ENCODE measurements around the gene CAPN12. TPM values are rescaled to one million over a fixed set of nuclear protein-coding genes. Genes with fewer than 3 reads are reported as not detected.

The CAPN12 gene
- total RNA-seq, 2 experiments from 2014 or later: 1.6 to 2.0 TPM

GRCh38 chr19:38723606-38723965, 20.7 kb downstream of the CAPN12 start:
- H3K9me3 ChIP-seq (ENCODE audit: control insufficient read depth in 1 of 2, insufficient read depth in 1 of 2, low read length in 2 of 2): no peaks in the 10 kb centered on the region
- DNase-seq: no peak
- H3K4me1 ChIP-seq (ENCODE audit: insufficient read depth, low read length): peaks cover 13% of the 10 kb centered on the region
- ChIA-PET CTCF (interaction anchor here (0.9 kb wide), 1 partner anchor 37 kb away, joined by 4 read pairs; no protein-coding TSS in a partner anchor), POLR2A (interaction anchor here (1.3 kb wide), 1 partner anchor 10 kb away, joined by 3 read pairs; no protein-coding TSS in a partner anchor)
- Mint-ChIP-seq H3K27ac (no peak overlapping the region), H3K9me3 (no peaks in the 10 kb centered on the region), H3K27me3 (no peaks in the 10 kb centered on the region), H3K4me1 (ENCODE audit: low read depth) (no peaks in the 10 kb centered on the region), H3K36me3 (ENCODE audit: low read depth) (peaks cover 40% of the 10 kb centered on the region), H3K4me3 (no peak overlapping the region)
- H3K4me3 ChIP-seq (ENCODE audit: low read length): no peak overlapping the region
- no peak overlapping the region for H3K27ac ChIP-seq (ENCODE audit: low read depth in 1 of 2, low read length in 2 of 2)
- peaks cover 77% of the 10 kb centered on the region for H3K36me3 ChIP-seq (ENCODE audit: insufficient read depth, low read length)
- TF ChIP-seq, protein P1, sequence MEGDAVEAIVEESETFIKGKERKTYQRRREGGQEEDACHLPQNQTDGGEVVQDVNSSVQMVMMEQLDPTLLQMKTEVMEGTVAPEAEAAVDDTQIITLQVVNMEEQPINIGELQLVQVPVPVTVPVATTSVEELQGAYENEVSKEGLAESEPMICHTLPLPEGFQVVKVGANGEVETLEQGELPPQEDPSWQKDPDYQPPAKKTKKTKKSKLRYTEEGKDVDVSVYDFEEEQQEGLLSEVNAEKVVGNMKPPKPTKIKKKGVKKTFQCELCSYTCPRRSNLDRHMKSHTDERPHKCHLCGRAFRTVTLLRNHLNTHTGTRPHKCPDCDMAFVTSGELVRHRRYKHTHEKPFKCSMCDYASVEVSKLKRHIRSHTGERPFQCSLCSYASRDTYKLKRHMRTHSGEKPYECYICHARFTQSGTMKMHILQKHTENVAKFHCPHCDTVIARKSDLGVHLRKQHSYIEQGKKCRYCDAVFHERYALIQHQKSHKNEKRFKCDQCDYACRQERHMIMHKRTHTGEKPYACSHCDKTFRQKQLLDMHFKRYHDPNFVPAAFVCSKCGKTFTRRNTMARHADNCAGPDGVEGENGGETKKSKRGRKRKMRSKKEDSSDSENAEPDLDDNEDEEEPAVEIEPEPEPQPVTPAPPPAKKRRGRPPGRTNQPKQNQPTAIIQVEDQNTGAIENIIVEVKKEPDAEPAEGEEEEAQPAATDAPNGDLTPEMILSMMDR (IDR thresholded peaks at IDR 0.05): no peak
- no peak for ATAC-seq (ENCODE audit: poor library complexity)
- no peaks in the 10 kb centered on the region for H3K27me3 ChIP-seq (ENCODE audit: control insufficient read depth in 1 of 2, insufficient read depth in 2 of 2, low read length in 2 of 2)
- intact Hi-C loops (cut with DNase I, micrococcal nuclease): no loop called here

GRCh38 chr19:38722947-38723605, 21.2 kb downstream of the CAPN12 start:
- POLR2A ChIA-PET: interaction anchor here (1.3 kb wide), 1 partner anchor 10 kb away, joined by 3 read pairs; no protein-coding TSS in a partner anchor
- Mint-ChIP-seq H3K9me3 (no peaks in the 10 kb centered on the region), H3K27ac (no peak overlapping the region)

DNA sequence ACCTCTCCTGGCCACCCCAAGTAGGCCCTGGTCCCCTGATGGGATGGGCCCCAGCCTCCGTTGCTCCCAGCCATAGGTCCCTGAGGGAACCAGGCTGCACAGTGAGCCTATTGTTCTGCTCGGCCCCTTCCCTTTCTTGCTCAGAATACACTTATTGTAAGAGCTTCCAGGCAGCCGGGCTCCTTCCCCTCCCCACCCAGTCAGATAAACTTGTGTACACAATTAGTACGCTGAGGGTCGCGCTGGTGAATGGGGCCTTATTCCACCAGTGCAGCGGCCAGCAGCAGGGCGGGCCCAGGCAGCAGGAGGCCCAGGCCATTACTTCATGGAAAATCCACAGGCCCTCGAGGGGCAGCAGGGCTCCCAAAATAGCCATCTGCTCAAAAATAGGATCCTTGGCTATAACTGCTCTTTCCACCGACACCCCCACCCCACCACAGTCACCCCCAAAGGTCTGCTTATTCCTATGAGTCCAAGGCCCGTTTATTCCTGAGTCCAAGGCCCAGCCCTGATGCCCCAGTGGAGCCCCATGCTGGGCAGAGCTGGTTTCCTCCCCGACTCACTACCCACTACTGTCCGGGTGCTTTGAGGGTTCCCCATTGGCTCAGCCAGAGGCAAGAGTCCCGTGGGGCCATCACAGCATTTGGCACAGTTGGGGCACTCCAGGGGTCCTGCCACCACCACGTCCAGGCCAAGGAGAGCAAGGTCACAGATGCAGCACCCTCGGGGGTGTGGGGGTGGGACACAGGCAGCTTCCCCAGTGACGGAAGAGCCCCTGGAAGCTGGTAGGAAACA, 22.1 kb downstream of the CAPN12 start:
- intact Hi-C loops (cut with DNase I, micrococcal nuclease): no loop called here
- no peak overlapping the region for H3K4me3 ChIP-seq (ENCODE audit: low read length)
- CTCF ChIA-PET: no interaction called here
- no peaks in the 10 kb centered on the region for H3K9me3 ChIP-seq (ENCODE audit: control insufficient read depth in 1 of 2, insufficient read depth in 1 of 2, low read length in 2 of 2)
- ATAC-seq (ENCODE audit: poor library complexity) (no peak), DNase-seq (no peak)
- H3K9me3 Mint-ChIP-seq: no peaks in the 10 kb centered on the region
- no peak overlapping the region for H3K4me3 Mint-ChIP-seq
- POLR2A ChIA-PET: interaction anchor here (1.3 kb wide), 1 partner anchor 11 kb away, joined by 3 read pairs; no protein-coding TSS in a partner anchor
- TF ChIP-seq, protein P1 (IDR thresholded peaks at IDR 0.05): no peak
- H3K36me3 Mint-ChIP-seq (ENCODE audit: low read depth): peaks cover 32% of the 10 kb centered on the region
- no peaks in the 10 kb centered on the region for H3K27me3 ChIP-seq (ENCODE audit: control insufficient read depth in 1 of 2, insufficient read depth in 2 of 2, low read length in 2 of 2)
- no peaks in the 10 kb centered on the region for H3K27me3 Mint-ChIP-seq
- no peaks in the 10 kb centered on the region for H3K4me1 Mint-ChIP-seq (ENCODE audit: low read depth)
- H3K36me3 ChIP-seq (ENCODE audit: insufficient read depth, low read length): peaks cover 72% of the 10 kb centered on the region
- peaks cover 13% of the 10 kb centered on the region for H3K4me1 ChIP-seq (ENCODE audit: insufficient read depth, low read length)
- no peak overlapping the region for H3K27ac Mint-ChIP-seq
- H3K27ac ChIP-seq (ENCODE audit: low read depth in 1 of 2, low read length in 2 of 2): no peak overlapping the region

More at GRCh38 chr19:38722947-38723605, 21.2 kb downstream of the CAPN12 start:
- Histone ChIP-seq H3K27me3 (ENCODE audit: control insufficient read depth in 1 of 2, insufficient read depth in 2 of 2, low read length in 2 of 2) (no peaks in the 10 kb centered on the region), H3K4me3 (ENCODE audit: low read length) (no peak overlapping the region), H3K36me3 (ENCODE audit: insufficient read depth, low read length) (peaks cover 73% of the 10 kb centered on the region), H3K4me1 (ENCODE audit: insufficient read depth, low read length) (peaks cover 13% of the 10 kb centered on the region), H3K9me3 (ENCODE audit: control insufficient read depth in 1 of 2, insufficient read depth in 1 of 2, low read length in 2 of 2) (no peaks in the 10 kb centered on the region), H3K27ac (ENCODE audit: low read depth in 1 of 2, low read length in 2 of 2) (no peak overlapping the region)
- Mint-ChIP-seq H3K36me3 (ENCODE audit: low read depth) (peaks cover 39% of the 10 kb centered on the region), H3K27me3 (no peaks in the 10 kb centered on the region), H3K4me1 (ENCODE audit: low read depth) (no peaks in the 10 kb centered on the region), H3K4me3 (no peak overlapping the region)
- CTCF ChIA-PET: interaction anchor here (0.9 kb wide), 1 partner anchor 37 kb away, joined by 4 read pairs; no protein-coding TSS in a partner anchor
- intact Hi-C loops (cut with DNase I, micrococcal nuclease): no loop called here
- ATAC-seq (ENCODE audit: poor library complexity) (no peak), DNase-seq (no peak)
- TF ChIP-seq, protein P1 (IDR thresholded peaks at IDR 0.05): no peak
